Measurements from ENCODE around the gene CYP39A1. TPM values are rescaled to one million over a fixed set of nuclear protein-coding genes. Genes with fewer than 3 reads are reported as not detected.

The CYP39A1 gene
- total and polyA plus RNA-seq, 2 of the 13 experiments (the other 11 are each of a cell fraction or from before 2014, with no cell fraction given): 0.13 TPM; not detected in 1

GRCh38 chr6:46511320-46511719 lies 141.3 kb downstream of the CYP39A1 start:
- 6% methylated on average over 7 of the region's 7 CpGs for WGBS (ENCODE audit: low lambda C conversion rate)
- Histone ChIP-seq H3K9ac (ENCODE audit: insufficient read depth, low read depth, low read length) (no peak overlapping the region), H3K4me1 (ENCODE audit: insufficient read depth, low read length) (no peaks in the 10 kb centered on the region), H3K79me2 (ENCODE audit: insufficient read depth, low read length) (no peaks in the 10 kb centered on the region), H3K36me3 (replicated peaks in 1 of 2; ENCODE audit: control insufficient read depth in 1 of 2, insufficient read depth in 2 of 2, low read length in 2 of 2) (no peaks in the 10 kb centered on the region), H2AFZ (ENCODE audit: low read length) (no peak overlapping the region), H3K4me2 (ENCODE audit: low read depth, low read length) (no peak overlapping the region), H3K27me3 (ENCODE audit: control insufficient read depth in 1 of 2, insufficient read depth in 2 of 2, low read length in 2 of 2) (no peaks in the 10 kb centered on the region), H3K27ac (ENCODE audit: extremely low read length, insufficient read depth, low read length) (no peak overlapping the region), H3K4me3 (replicated peaks in 1 of 3; ENCODE audit: insufficient read depth in 1 of 3, low read depth in 2 of 3, low read length in 3 of 3) (no peak overlapping the region), H3K9me3 (ENCODE audit: low read length) (no peaks in the 10 kb centered on the region), H4K20me1 (ENCODE audit: insufficient read depth, low read length) (no peaks in the 10 kb centered on the region)
- in situ Hi-C loops (cut with HindIII; ENCODE audit: extremely low pct_ligation_motif_present, low pct_unique_long_range_greater_than_20kb): no loop called here
- no peak for DNase-seq (ENCODE audit: low spot score)
- CTCF ChIA-PET (ENCODE audit: low intra/inter-chr PET ratio, low total read pairs): no interaction called here
- no TSS peak for BruUV-seq (replicated peaks)
- no peak for ATAC-seq
- POLR2A ChIA-PET: no interaction called here
- no peak for FAIRE-seq
- intact Hi-C loops (cut with micrococcal nuclease; ENCODE audit: unreplicated experiment): no loop called here
- TF ChIP-seq KDM5B (CRISPR knock-in tag; IDR thresholded peaks at IDR 0.05; ENCODE audit: borderline replicate concordance) (no peak), ZNF276 (CRISPR knock-in tag; IDR thresholded peaks at IDR 0.05; ENCODE audit: low read depth) (no peak), NFRKB (IDR thresholded peaks at IDR 0.05) (no peak), FLYWCH1 (CRISPR knock-in tag; IDR thresholded peaks at IDR 0.05) (no peak), ZNF124 (CRISPR knock-in tag; IDR thresholded peaks at IDR 0.05) (no peak), SP4 (CRISPR knock-in tag; IDR thresholded peaks at IDR 0.05) (no peak)
- TF ChIP-seq, protein P1, sequence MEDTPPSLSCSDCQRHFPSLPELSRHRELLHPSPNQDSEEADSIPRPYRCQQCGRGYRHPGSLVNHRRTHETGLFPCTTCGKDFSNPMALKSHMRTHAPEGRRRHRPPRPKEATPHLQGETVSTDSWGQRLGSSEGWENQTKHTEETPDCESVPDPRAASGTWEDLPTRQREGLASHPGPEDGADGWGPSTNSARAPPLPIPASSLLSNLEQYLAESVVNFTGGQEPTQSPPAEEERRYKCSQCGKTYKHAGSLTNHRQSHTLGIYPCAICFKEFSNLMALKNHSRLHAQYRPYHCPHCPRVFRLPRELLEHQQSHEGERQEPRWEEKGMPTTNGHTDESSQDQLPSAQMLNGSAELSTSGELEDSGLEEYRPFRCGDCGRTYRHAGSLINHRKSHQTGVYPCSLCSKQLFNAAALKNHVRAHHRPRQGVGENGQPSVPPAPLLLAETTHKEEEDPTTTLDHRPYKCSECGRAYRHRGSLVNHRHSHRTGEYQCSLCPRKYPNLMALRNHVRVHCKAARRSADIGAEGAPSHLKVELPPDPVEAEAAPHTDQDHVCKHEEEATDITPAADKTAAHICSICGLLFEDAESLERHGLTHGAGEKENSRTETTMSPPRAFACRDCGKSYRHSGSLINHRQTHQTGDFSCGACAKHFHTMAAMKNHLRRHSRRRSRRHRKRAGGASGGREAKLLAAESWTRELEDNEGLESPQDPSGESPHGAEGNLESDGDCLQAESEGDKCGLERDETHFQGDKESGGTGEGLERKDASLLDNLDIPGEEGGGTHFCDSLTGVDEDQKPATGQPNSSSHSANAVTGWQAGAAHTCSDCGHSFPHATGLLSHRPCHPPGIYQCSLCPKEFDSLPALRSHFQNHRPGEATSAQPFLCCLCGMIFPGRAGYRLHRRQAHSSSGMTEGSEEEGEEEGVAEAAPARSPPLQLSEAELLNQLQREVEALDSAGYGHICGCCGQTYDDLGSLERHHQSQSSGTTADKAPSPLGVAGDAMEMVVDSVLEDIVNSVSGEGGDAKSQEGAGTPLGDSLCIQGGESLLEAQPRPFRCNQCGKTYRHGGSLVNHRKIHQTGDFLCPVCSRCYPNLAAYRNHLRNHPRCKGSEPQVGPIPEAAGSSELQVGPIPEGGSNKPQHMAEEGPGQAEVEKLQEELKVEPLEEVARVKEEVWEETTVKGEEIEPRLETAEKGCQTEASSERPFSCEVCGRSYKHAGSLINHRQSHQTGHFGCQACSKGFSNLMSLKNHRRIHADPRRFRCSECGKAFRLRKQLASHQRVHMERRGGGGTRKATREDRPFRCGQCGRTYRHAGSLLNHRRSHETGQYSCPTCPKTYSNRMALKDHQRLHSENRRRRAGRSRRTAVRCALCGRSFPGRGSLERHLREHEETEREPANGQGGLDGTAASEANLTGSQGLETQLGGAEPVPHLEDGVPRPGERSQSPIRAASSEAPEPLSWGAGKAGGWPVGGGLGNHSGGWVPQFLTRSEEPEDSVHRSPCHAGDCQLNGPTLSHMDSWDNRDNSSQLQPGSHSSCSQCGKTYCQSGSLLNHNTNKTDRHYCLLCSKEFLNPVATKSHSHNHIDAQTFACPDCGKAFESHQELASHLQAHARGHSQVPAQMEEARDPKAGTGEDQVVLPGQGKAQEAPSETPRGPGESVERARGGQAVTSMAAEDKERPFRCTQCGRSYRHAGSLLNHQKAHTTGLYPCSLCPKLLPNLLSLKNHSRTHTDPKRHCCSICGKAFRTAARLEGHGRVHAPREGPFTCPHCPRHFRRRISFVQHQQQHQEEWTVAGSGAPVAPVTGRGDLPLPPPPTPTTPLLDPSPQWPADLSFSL (CRISPR knock-in tag; IDR thresholded peaks at IDR 0.05): no peak
- TF ChIP-seq, protein P2, sequence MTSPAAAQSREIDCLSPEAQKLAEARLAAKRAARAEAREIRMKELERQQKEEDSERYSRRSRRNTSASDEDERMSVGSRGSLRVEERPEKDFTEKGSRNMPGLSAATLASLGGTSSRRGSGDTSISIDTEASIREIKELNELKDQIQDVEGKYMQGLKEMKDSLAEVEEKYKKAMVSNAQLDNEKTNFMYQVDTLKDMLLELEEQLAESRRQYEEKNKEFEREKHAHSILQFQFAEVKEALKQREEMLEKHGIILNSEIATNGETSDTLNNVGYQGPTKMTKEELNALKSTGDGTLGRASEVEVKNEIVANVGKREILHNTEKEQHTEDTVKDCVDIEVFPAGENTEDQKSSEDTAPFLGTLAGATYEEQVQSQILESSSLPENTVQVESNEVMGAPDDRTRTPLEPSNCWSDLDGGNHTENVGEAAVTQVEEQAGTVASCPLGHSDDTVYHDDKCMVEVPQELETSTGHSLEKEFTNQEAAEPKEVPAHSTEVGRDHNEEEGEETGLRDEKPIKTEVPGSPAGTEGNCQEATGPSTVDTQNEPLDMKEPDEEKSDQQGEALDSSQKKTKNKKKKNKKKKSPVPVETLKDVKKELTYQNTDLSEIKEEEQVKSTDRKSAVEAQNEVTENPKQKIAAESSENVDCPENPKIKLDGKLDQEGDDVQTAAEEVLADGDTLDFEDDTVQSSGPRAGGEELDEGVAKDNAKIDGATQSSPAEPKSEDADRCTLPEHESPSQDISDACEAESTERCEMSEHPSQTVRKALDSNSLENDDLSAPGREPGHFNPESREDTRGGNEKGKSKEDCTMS (CRISPR knock-in tag; conservative IDR thresholded peaks at IDR 0.05): no peak
- TF ChIP-seq, protein P3, sequence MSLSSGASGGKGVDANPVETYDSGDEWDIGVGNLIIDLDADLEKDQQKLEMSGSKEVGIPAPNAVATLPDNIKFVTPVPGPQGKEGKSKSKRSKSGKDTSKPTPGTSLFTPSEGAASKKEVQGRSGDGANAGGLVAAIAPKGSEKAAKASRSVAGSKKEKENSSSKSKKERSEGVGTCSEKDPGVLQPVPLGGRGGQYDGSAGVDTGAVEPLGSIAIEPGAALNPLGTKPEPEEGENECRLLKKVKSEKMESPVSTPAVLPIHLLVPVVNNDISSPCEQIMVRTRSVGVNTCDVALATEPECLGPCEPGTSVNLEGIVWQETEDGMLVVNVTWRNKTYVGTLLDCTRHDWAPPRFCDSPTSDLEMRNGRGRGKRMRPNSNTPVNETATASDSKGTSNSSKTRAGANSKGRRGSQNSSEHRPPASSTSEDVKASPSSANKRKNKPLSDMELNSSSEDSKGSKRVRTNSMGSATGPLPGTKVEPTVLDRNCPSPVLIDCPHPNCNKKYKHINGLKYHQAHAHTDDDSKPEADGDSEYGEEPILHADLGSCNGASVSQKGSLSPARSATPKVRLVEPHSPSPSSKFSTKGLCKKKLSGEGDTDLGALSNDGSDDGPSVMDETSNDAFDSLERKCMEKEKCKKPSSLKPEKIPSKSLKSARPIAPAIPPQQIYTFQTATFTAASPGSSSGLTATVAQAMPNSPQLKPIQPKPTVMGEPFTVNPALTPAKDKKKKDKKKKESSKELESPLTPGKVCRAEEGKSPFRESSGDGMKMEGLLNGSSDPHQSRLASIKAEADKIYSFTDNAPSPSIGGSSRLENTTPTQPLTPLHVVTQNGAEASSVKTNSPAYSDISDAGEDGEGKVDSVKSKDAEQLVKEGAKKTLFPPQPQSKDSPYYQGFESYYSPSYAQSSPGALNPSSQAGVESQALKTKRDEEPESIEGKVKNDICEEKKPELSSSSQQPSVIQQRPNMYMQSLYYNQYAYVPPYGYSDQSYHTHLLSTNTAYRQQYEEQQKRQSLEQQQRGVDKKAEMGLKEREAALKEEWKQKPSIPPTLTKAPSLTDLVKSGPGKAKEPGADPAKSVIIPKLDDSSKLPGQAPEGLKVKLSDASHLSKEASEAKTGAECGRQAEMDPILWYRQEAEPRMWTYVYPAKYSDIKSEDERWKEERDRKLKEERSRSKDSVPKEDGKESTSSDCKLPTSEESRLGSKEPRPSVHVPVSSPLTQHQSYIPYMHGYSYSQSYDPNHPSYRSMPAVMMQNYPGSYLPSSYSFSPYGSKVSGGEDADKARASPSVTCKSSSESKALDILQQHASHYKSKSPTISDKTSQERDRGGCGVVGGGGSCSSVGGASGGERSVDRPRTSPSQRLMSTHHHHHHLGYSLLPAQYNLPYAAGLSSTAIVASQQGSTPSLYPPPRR (CRISPR knock-in tag; IDR thresholded peaks at IDR 0.05; ENCODE audit: borderline replicate concordance): no peak

Measured in HepG2 (cell line).